22Rv1 (cell line): Measurements from ENCODE around the gene BMERB1.
"Not testable (repeated sequence)": the region's sequence is repeated elsewhere in the genome, so short reads cannot be mapped to it uniquely, and the experiment has no call there.

Source experiments
- H3K27ac ChIP-seq: fragments of 450-650 bp; 2 replicates; pipeline ENCODE4 v1.5.1; 2017
- CTCF ChIP-seq: fragments of 450-650 bp; IDR thresholded peaks from 2 replicates; pipeline ENCODE4 v1.5.1; 2017; ENCODE audit warnings: mild to moderate bottlenecking
- ZFX ChIP-seq: fragments of 450-650 bp; IDR thresholded peaks from 2 replicates; pipeline ENCODE4 v1.6.1; 2017; ENCODE audit warnings: antibody characterized with exemption, borderline replicate concordance

BMERB1 gene

DNA sequence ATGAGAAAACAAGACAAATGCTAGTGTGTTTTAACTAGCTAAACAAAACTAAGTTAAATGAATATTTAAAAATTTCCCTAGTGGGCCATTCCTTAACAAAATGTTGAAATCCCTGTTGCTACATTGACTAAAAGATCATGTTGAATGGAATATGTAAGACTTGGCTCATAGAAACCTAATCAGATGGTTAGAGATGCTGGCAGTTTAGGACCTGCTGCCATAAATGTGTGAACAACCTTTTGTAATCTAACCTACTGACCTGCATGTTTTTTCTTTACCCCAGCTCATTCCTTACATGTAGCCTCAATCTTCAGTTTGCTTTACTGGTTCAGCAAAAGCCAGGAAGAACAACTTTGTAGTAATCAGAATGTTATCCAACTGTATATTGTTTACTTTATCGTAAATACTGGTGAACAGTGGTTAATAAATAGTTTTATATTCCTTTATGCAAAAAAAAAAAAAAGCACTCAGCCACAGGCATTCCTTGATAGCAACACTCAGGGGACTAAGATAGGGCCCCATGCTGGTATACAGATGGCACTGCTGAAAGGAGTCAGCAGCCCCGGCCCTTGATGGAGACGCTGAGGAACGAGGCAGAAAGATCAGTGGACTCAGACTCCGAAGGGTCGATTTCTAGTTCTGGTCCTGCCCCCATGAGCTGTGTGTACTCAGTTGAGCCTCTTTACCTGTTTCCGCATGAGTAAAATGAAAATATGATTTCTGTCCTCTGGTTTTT is 130.4 kb downstream of the BMERB1 start:
- TF ChIP-seq ZFX (no peak), CTCF (no peak)
- H3K27ac ChIP-seq: no peak overlapping the region

DNA sequence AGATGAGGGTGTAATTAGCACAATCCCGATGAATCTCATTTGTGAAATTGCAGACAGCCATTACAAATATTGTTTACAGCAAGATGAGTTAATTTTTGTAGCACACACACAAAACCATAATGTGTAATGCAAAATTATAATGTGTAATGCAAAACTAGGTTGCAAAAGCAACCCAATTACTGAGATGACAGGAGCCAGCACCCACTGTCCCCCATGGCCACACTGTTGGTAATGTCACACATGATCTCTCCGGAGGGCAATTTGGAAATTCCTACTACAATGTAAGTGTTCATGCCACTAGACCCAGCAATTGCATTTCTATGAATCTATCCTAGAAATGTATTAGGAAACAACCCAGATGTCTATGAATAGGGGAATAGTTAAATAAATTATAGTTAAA is 131.7 kb downstream of the BMERB1 start:
- H3K27ac ChIP-seq: no peak overlapping the region
- TF ChIP-seq CTCF (no peak), ZFX (no peak)

GRCh38 chr16:15567823-15568222 is 133.4 kb downstream of the BMERB1 start:
- H3K27ac ChIP-seq: no peak overlapping the region
- TF ChIP-seq ZFX (no peak), CTCF (no peak)

DNA sequence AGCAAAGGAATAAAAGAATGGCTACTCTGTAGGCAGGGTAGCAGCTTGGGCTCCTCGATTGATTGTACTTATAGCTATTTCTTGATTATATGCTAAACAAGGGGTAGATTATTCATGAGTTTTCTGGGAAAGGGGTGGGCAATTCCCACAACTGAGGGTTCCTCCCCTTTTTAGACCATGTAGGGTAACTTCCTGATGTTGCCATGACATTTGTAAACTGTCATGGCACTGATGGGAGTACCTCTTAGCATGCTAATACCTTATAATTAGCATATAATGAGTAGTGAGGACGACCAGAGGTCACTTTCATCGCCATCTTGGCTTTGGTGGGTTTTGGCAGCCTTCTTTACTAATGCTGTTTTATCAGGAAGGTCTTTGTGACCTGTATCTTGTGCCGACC is 136.3 kb downstream of the BMERB1 start:
- not testable (repeated sequence) for H3K27ac ChIP-seq

DNA sequence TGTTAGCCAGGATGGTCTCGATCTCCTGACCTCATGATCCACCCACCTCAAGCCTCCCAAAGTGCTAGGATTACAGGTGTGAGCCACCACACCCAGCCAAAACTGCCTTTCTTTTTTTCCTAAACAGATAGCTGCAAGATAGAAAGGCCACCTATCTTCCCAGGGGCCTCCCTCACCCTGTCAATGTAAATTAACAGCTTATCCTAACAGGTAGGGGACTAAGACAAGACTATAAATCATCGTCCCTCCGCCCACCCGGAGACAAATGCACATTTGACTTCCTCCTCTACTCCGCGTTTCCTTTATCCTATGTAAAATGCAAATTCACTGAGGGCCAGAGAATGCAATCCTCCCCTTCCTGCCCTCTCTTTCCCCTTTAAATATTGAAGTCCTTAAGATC is 137.2 kb downstream of the BMERB1 start:
- no peak for TF ChIP-seq ZFX
- no peak overlapping the region for H3K27ac ChIP-seq

DNA sequence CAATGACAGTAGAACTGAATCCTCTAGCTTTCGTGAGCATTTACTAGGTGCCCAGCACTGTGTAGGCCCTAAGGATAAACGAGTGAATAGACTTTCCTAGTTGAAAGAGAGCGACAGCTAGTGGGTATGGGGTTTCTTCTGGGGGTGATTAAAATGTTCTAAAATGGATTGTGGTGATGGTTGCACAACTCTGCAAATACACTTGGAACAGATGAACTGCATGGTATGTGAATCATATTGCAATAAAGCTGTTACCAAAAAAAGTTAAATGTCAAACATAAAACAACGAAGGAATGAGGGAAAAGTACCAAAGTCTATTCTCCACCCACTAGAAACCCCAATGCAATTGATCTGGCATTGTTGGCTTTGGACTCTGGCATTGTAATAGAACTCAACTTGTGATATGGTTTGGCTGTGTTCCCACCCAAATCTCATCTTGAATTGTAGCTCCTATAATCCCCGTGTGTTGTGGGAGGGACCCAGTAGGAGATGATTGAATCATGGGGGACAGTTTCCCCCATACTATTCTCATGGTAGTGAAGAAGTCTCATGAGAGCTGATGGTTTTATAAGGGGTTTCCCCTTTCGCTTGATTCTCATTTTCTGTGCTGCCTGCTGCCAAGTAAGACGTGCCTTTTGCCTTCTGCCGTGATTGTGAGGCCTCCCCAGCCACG is 138.1 kb downstream of the BMERB1 start:
- no peak overlapping the region for H3K27ac ChIP-seq
- TF ChIP-seq CTCF (no peak), ZFX (no peak)

GRCh38 chr16:15573274-15573895 is 139.0 kb downstream of the BMERB1 start:
- TF ChIP-seq CTCF (no peak), ZFX (no peak)
- H3K27ac ChIP-seq: no peak overlapping the region

DNA sequence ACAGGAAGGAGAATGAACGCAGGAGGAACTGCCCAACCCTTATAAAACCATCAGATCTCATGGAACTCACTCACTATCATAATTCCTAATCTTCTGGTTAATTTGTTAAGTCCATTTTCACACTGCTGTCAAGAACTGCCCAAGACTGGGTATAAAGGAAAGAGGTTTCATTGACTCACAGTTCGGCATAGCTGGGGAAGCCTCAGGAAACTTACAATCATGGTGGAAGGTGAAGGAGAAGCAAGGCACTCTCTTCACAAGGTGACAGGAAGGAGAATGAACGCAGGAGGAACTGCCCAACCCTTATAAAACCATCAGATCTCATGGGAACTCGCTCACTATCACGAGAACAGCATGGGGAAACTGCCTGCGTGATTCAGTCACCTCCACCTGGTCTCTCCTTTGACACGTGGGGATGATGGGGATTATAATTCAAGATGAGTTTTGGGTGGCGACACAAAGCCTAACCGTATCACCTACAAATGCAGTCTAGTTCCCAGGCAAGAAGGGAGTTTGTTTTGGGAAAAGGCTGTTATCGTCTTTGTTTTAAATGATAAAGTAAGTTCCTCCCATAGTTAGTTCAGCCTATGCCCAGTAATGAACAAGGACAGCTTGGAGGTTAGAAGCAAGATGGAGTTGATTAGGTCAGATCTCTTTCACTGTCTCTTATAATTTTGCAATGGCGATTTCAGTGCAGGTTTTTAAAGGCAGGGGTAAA is 139.7 kb downstream of the BMERB1 start:
- not testable (repeated sequence) for H3K27ac ChIP-seq
